Spleen (tissue), 11 donors: ENCODE measurements around the gene MYO7A. TPM values are rescaled to one million over a fixed set of nuclear protein-coding genes. Genes with fewer than 3 reads are reported as not detected.

Source experiments
- DNase-seq: peaks from one replicate; pipeline ENCODE4 v3.0.0-alpha.2; 2020
- H3K27ac ChIP-seq, 8 donors: fragments of 200-600 bp; sonication (generic) in 7 of 8; 1 replicate in 4 of 8; 2 replicates in 4 of 8; pipeline versions ENCODE4 v1.5.0 to v1.8.0; 2016 to 2021; ENCODE audit warnings: inconsistent platforms in 4 of 8, mild to moderate bottlenecking in 4 of 8, moderate library complexity in 1 of 8
- H3K27me3 ChIP-seq, 7 donors: fragments of 200-600 bp; sonication (generic) in 6 of 7; replicated peaks in 1 of 7; 1 replicate in 4 of 7; 2 replicates in 3 of 7; pipeline versions ENCODE4 v1.5.0 to v1.8.0; 2016 to 2021; ENCODE audit warnings: inconsistent platforms in 3 of 7, mild to moderate bottlenecking in 1 of 7
- H3K36me3 ChIP-seq, 6 donors: fragments of 200-600 bp; sonication (generic) in 5 of 6; 1 replicate in 4 of 6; 2 replicates in 2 of 6; pipeline versions ENCODE4 v1.5.0 to v1.8.0; 2016 to 2021; ENCODE audit warnings: inconsistent platforms in 2 of 6
- H3K4me1 ChIP-seq, 6 donors: fragments of 200-600 bp; sonication (generic) in 5 of 6; 1 replicate in 3 of 6; 2 replicates in 3 of 6; pipeline versions ENCODE4 v1.5.0 to v1.8.0; 2016 to 2021; ENCODE audit warnings: inconsistent platforms in 3 of 6
- H3K4me3 ChIP-seq, 8 donors: fragments of 200-600 bp; sonication (generic) in 7 of 8; 1 replicate in 4 of 8; 2 replicates in 4 of 8; pipeline versions ENCODE4 v1.5.0 to v1.8.0; 2016 to 2021; ENCODE audit warnings: inconsistent platforms in 4 of 8, mild to moderate bottlenecking in 4 of 8, moderate library complexity in 2 of 8
- H3K9me3 ChIP-seq, 8 donors: fragments of 200-600 bp; sonication (generic) in 7 of 8; 1 replicate in 4 of 8; 2 replicates in 4 of 8; pipeline versions ENCODE4 v1.5.0 to v1.8.0; 2016 to 2021; ENCODE audit warnings: inconsistent platforms in 4 of 8
- CTCF ChIP-seq, 11 experiments: fragments of 200-600 bp in 7 of 11; fragments of 450-650 bp in 4 of 11; sonication (generic) in 4 of 11; IDR thresholded peaks in 8 of 11; conservative IDR thresholded peaks in 3 of 11; 1 replicate in 7 of 11; 2 replicates in 4 of 11; pipeline versions ENCODE4 v1.4.0 to v1.8.0; 2016 to 2021; ENCODE audit warnings: antibody characterized with exemption in 11 of 11, inconsistent platforms in 4 of 11, mild to moderate bottlenecking in 1 of 11
- POLR2A ChIP-seq, 3 donors: fragments of 450-650 bp; IDR thresholded peaks; one replicate each; pipeline ENCODE4 v1.5.1; 2017; ENCODE audit warnings: antibody characterized with exemption in 3 of 3, mild to moderate bottlenecking in 1 of 3
- POLR2AphosphoS5 ChIP-seq, 3 donors: sonication (generic); formaldehyde crosslinking; IDR thresholded peaks; one replicate each; pipeline ENCODE4 v1.5.1; 2017; ENCODE audit warnings: antibody characterized with exemption in 3 of 3
- WGBS, 5 donors: extraction: QIAGEN DNeasy Blood & Tissue Kit in 3 of 5; methylation state at CpG; one replicate each; pipeline versions ENCODE4 v1.1.5 to v1.1.7; 2013 to 2018; 5-methylcytosine and 5-hydroxymethylcytosine counted together
- intact Hi-C: fragments of 100-400 bp; cut with DNase I; formaldehyde crosslinking; loops from one replicate; pipeline ENCODE4 v1.15.0; 2023; ENCODE audit warnings: low total_unique reads
- polyA plus RNA-seq, 3 donors: library from polyadenylated mRNA; stranded (reverse); fragments of 200-250 nt; gene quantifications; one replicate each; pipeline ENCODE4 v1.2.1, GENCODE V29; 2013
- total RNA-seq, 7 donors: library from RNA; depleted of rRNA in 3 of 7; stranded (reverse); fragments of >200 nt in 3 of 7; fragmentation: NEBNext Ultra II Directional in 4 of 7; extraction: Animal tissue kit (Norgen Biotek cat#: 25700) in 4 of 7; gene quantifications; one replicate each; pipeline versions ENCODE4 v1.1.0 to v1.2.1, GENCODE V29; 2016 to 2021
- donor health status: healthy with polysubstance abuse.
- donor health status: DM: no; HTN: no; CAD: no; lungs with moderate emphysema.
- donor health status: DM: no; HTN: no; CAD: no.
- donor health status: Bipolar disorder and iron deficiency.
- donor health status: healthy.
- donor health status: DM: no; HTN: no; CAD: no.
- donor health status: DM: yes; HTN: yes; CAD: no.

Gene MYO7A
- total and polyA plus RNA-seq, 10 donors, result 3.5 to 147 (median 33.0) TPM

- DNase-seq, result peak; percentile 68
- Histone ChIP-seq H3K36me3 (no peaks in the 10 kb centered on the region), H3K4me3 (peak overlapping the region in 1 of 8 donors; percentile 27), H3K4me1 (peaks cover 10 to 56% (median 25%) of the 10 kb centered on the region in 6 donors), H3K27me3 (no peaks in the 10 kb centered on the region), H3K9me3 (no peaks in the 10 kb centered on the region), H3K27ac (peak overlapping the region; percentile 58 to 84 (median 74))
- WGBS, 5 donors, result 52 to 63% (median 55%) methylated on average over 11 of the region's 11 CpGs
- TF ChIP-seq POLR2AphosphoS5 (IDR thresholded peaks at IDR 0.05) (no peak), CTCF (IDR thresholded peaks at IDR 0.05 in 8 of 11, conservative IDR thresholded peaks at IDR 0.05 in 3 of 11) (no peak), POLR2A (IDR thresholded peaks at IDR 0.05) (no peak)
- intact Hi-C loops, result no loop called here
Measured at GRCh38 chr11:77081976-77082836, 45.8 kb upstream of the MYO7A start.

GRCh38 chr11:77082838-77083565 is 45.0 kb upstream of the MYO7A start:
- H3K27ac ChIP-seq, result peak overlapping the region; percentile 58 to 84 (median 74)

GRCh38 chr11:77083566-77084245 is 44.3 kb upstream of the MYO7A start:
- TF ChIP-seq POLR2A (IDR thresholded peaks at IDR 0.05) (no peak), CTCF (IDR thresholded peaks at IDR 0.05 in 8 of 11, conservative IDR thresholded peaks at IDR 0.05 in 3 of 11) (no peak), POLR2AphosphoS5 (IDR thresholded peaks at IDR 0.05) (no peak)
- Histone ChIP-seq H3K27me3 (no peaks in the 10 kb centered on the region), H3K4me3 (no peak overlapping the region), H3K4me1 (peaks cover 10 to 59% (median 25%) of the 10 kb centered on the region in 6 donors), H3K36me3 (no peaks in the 10 kb centered on the region), H3K9me3 (no peaks in the 10 kb centered on the region), H3K27ac (peak overlapping the region in 4 of 8 donors; percentile 79 to 84 (median 81))
- WGBS, 5 donors, result 92 to 100% (median 93%) methylated on average over 8 to 12 of the region's 12 CpGs
- DNase-seq, result peak; percentile 70
- intact Hi-C loops, result no loop called here

More at GRCh38 chr11:77082838-77083565, 45.0 kb upstream of the MYO7A start:
- Histone ChIP-seq H3K4me1 (peaks cover 10 to 59% (median 25%) of the 10 kb centered on the region in 6 donors), H3K9me3 (no peaks in the 10 kb centered on the region), H3K27me3 (no peaks in the 10 kb centered on the region), H3K4me3 (peak overlapping the region in 1 of 8 donors; percentile 27), H3K36me3 (no peaks in the 10 kb centered on the region)
- TF ChIP-seq CTCF (IDR thresholded peaks at IDR 0.05 in 8 of 11, conservative IDR thresholded peaks at IDR 0.05 in 3 of 11), result no peak
- TF ChIP-seq POLR2A (IDR thresholded peaks at IDR 0.05), result no peak
- TF ChIP-seq POLR2AphosphoS5 (IDR thresholded peaks at IDR 0.05), result peak in 2 of 3 donors; percentile 28 to 58
- peak; percentile 88 for DNase-seq
- intact Hi-C loops, result no loop called here
- WGBS, 5 donors, result 58 to 67% (median 64%) methylated on average over 14 to 15 of the region's 15 CpGs
